ENCODE results near the gene FSD1.
"Not testable (repeated sequence)": the region's sequence is repeated elsewhere in the genome, so short reads cannot be mapped to it uniquely, and the experiment has no call there.

DNA sequence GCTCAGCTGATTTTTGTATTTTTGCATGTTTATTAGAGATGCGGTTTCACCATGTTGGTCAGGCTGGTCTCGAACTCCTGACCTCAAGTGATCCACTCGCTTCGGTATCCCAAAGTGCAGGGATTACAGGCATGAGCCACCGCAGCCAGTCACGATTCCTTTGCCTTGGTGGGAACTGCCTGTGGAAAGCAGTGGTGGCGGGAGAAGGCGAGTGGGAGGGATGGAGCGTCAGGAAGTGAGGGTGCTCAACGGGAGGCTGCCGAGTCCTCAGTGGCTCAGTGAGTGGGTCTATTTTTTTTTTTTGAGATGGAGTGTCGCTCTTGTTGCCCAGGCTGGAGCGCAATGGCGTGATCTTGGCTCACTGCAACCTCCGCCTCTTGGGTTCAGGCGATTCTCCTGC lies 44.8 kb downstream of the FSD1 start:
- TF ChIP-seq POLR2AphosphoS5 (IDR thresholded peaks at IDR 0.05): peak in 1 of 3 donors; percentile 12
- TF ChIP-seq, protein P1, sequence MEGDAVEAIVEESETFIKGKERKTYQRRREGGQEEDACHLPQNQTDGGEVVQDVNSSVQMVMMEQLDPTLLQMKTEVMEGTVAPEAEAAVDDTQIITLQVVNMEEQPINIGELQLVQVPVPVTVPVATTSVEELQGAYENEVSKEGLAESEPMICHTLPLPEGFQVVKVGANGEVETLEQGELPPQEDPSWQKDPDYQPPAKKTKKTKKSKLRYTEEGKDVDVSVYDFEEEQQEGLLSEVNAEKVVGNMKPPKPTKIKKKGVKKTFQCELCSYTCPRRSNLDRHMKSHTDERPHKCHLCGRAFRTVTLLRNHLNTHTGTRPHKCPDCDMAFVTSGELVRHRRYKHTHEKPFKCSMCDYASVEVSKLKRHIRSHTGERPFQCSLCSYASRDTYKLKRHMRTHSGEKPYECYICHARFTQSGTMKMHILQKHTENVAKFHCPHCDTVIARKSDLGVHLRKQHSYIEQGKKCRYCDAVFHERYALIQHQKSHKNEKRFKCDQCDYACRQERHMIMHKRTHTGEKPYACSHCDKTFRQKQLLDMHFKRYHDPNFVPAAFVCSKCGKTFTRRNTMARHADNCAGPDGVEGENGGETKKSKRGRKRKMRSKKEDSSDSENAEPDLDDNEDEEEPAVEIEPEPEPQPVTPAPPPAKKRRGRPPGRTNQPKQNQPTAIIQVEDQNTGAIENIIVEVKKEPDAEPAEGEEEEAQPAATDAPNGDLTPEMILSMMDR (IDR thresholded peaks at IDR 0.05 in 8 of 11, conservative IDR thresholded peaks at IDR 0.05 in 3 of 11): not testable (repeated sequence)

Measured in spleen (tissue), 7 donors.